Measurements from ENCODE around the gene SCTR. TPM values are rescaled to one million over a fixed set of nuclear protein-coding genes. Genes with fewer than 3 reads are reported as not detected.

The SCTR gene
- total and polyA plus RNA-seq, 4 donors = 4.6 to 42.7 (median 28.0) TPM

- Histone ChIP-seq H3K36me3 (ENCODE audit: control insufficient read depth in 4 of 4, insufficient read depth in 4 of 4, low read length in 4 of 4) (no peaks in the 10 kb centered on the region), H3K4me1 (ENCODE audit: control insufficient read depth in 5 of 5, insufficient read depth in 5 of 5, low read length in 5 of 5) (no peaks in the 10 kb centered on the region), H3K9me3 (ENCODE audit: control insufficient read depth in 4 of 4, insufficient read depth in 3 of 4, low read length in 3 of 4) (peaks cover 0 to 6% (median 2%) of the 10 kb centered on the region in 4 donors), H3K27me3 (ENCODE audit: control insufficient read depth in 3 of 3, insufficient read depth in 3 of 3, low read length in 2 of 3) (no peaks in the 10 kb centered on the region), H3K4me3 (no peak overlapping the region), H3K27ac (ENCODE audit: low read depth in 1 of 2, low read length in 1 of 2) (no peak overlapping the region), H3K9ac (ENCODE audit: insufficient read depth in 1 of 2, low read length in 2 of 2) (no peak overlapping the region)
- ATAC-seq (ENCODE audit: insufficient read depth, low FRiP score) (no peak), DNase-seq (no peak)
- no peak for TF ChIP-seq CTCF (IDR thresholded peaks at IDR 0.05; ENCODE audit: control extremely low read depth, extremely low read depth)
- WGBS, 2 donors = 82 to 94% methylated on average over 4 of the region's 4 CpGs
Observed at GRCh38 chr2:119416299-119416923, 107.9 kb downstream of the SCTR start.

- TF ChIP-seq CTCF (IDR thresholded peaks at IDR 0.05; ENCODE audit: control extremely low read depth, extremely low read depth) = no peak
- H3K27ac ChIP-seq (ENCODE audit: low read depth in 1 of 2, low read length in 1 of 2) = no peak overlapping the region
- H3K9ac ChIP-seq (ENCODE audit: insufficient read depth in 1 of 2, low read length in 2 of 2) = no peak overlapping the region
- 75 to 96% methylated on average over 1 of the region's 1 CpG for WGBS, 2 donors
- DNase-seq (no peak), ATAC-seq (ENCODE audit: insufficient read depth, low FRiP score) (no peak)
- no peaks in the 10 kb centered on the region for H3K4me1 ChIP-seq (ENCODE audit: control insufficient read depth in 5 of 5, insufficient read depth in 5 of 5, low read length in 5 of 5)
- H3K4me3 ChIP-seq = no peak overlapping the region
- no peaks in the 10 kb centered on the region for H3K36me3 ChIP-seq (ENCODE audit: control insufficient read depth in 4 of 4, insufficient read depth in 4 of 4, low read length in 4 of 4)
- H3K27me3 ChIP-seq (ENCODE audit: control insufficient read depth in 3 of 3, insufficient read depth in 3 of 3, low read length in 2 of 3) = no peaks in the 10 kb centered on the region
- peaks cover 0 to 6% (median 2%) of the 10 kb centered on the region in 4 donors for H3K9me3 ChIP-seq (ENCODE audit: control insufficient read depth in 4 of 4, insufficient read depth in 3 of 4, low read length in 3 of 4)
Observed at GRCh38 chr2:119415630-119416029, 108.7 kb downstream of the SCTR start.

- no peak for TF ChIP-seq CTCF (IDR thresholded peaks at IDR 0.05; ENCODE audit: control extremely low read depth, extremely low read depth)
- no peak for ATAC-seq (ENCODE audit: insufficient read depth, low FRiP score)
- Histone ChIP-seq H3K27ac (ENCODE audit: low read depth in 1 of 2, low read length in 1 of 2) (no peak overlapping the region), H3K4me3 (no peak overlapping the region), H3K9ac (ENCODE audit: insufficient read depth in 1 of 2, low read length in 2 of 2) (no peak overlapping the region), H3K4me1 (ENCODE audit: control insufficient read depth in 5 of 5, insufficient read depth in 5 of 5, low read length in 5 of 5) (no peaks in the 10 kb centered on the region), H3K36me3 (ENCODE audit: control insufficient read depth in 4 of 4, insufficient read depth in 4 of 4, low read length in 4 of 4) (no peaks in the 10 kb centered on the region), H3K27me3 (ENCODE audit: control insufficient read depth in 3 of 3, insufficient read depth in 3 of 3, low read length in 2 of 3) (no peaks in the 10 kb centered on the region), H3K9me3 (ENCODE audit: control insufficient read depth in 4 of 4, insufficient read depth in 3 of 4, low read length in 3 of 4) (peaks cover 0 to 6% (median 2%) of the 10 kb centered on the region in 4 donors)
- 73 to 84% methylated on average over 3 of the region's 3 CpGs for WGBS, 2 donors
- no peak for DNase-seq
Observed at GRCh38 chr2:119414894-119415293, 109.4 kb downstream of the SCTR start.

GRCh38 chr2:119409506-119409905, 114.8 kb downstream of the SCTR start:
- WGBS, 2 donors = 67 to 81% methylated on average over 4 of the region's 4 CpGs

More at GRCh38 chr2:119409506-119409905, 114.8 kb downstream of the SCTR start:
- H3K4me3 ChIP-seq = no peak overlapping the region
- H3K27me3 ChIP-seq (ENCODE audit: control insufficient read depth in 3 of 3, insufficient read depth in 3 of 3, low read length in 2 of 3) = no peaks in the 10 kb centered on the region
- H3K9me3 ChIP-seq (ENCODE audit: control insufficient read depth in 4 of 4, insufficient read depth in 3 of 4, low read length in 3 of 4) = peaks cover 0 to 2% (median under 1%) of the 10 kb centered on the region in 4 donors
- no peak for TF ChIP-seq CTCF (IDR thresholded peaks at IDR 0.05; ENCODE audit: control extremely low read depth, extremely low read depth)
- H3K27ac ChIP-seq (ENCODE audit: low read depth in 1 of 2, low read length in 1 of 2) = no peak overlapping the region
- H3K9ac ChIP-seq (ENCODE audit: insufficient read depth in 1 of 2, low read length in 2 of 2) = no peak overlapping the region
- H3K36me3 ChIP-seq (ENCODE audit: control insufficient read depth in 4 of 4, insufficient read depth in 4 of 4, low read length in 4 of 4) = no peaks in the 10 kb centered on the region
- no peaks in the 10 kb centered on the region for H3K4me1 ChIP-seq (ENCODE audit: control insufficient read depth in 5 of 5, insufficient read depth in 5 of 5, low read length in 5 of 5)
- no peak for ATAC-seq (ENCODE audit: insufficient read depth, low FRiP score)
- no peak for DNase-seq

Data from lung (tissue), 12 donors.